Measurements from ENCODE around the gene IRF5.

DNA sequence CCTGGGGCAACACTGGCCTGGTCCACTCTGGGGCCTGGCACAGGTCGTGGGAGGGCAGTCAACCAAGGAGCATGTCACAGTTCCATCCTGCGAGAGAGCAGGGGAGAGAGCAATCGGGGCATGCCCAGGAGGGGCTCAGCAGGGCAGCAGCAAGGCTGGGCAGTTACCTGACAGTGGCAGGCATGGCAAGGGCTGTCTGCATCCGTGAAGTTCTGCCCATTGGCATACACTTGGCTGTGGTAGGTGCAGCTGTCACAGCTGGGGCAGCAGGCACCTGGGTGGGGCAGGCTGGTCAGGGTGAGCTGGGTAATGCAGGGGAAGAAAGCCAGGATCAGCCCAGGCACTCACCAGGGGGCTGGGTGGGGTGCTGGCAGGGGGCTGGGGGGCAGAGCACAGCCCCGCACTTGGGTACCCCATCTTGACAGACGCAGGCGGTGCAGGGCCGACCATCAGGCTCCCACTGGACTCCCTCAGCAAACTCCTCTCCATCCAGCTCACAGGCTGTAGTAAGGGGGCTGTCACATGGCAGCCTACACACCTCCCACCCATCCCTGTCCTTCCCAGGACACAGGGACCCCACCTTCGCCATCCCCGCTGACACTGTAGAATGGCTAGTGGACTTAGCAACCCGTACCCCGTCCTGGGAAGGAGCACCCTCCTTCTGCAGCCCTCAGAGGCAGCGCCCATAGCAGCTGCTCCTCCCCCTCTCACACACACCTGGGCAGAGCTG lies 45.0 kb upstream of the IRF5 start:
- TF ChIP-seq, protein P1, sequence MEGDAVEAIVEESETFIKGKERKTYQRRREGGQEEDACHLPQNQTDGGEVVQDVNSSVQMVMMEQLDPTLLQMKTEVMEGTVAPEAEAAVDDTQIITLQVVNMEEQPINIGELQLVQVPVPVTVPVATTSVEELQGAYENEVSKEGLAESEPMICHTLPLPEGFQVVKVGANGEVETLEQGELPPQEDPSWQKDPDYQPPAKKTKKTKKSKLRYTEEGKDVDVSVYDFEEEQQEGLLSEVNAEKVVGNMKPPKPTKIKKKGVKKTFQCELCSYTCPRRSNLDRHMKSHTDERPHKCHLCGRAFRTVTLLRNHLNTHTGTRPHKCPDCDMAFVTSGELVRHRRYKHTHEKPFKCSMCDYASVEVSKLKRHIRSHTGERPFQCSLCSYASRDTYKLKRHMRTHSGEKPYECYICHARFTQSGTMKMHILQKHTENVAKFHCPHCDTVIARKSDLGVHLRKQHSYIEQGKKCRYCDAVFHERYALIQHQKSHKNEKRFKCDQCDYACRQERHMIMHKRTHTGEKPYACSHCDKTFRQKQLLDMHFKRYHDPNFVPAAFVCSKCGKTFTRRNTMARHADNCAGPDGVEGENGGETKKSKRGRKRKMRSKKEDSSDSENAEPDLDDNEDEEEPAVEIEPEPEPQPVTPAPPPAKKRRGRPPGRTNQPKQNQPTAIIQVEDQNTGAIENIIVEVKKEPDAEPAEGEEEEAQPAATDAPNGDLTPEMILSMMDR (IDR thresholded peaks at IDR 0.05): no peak
- no peak for TF ChIP-seq ZFX (IDR thresholded peaks at IDR 0.05; ENCODE audit: borderline replicate concordance)

All from 22Rv1 (cell line).